ENCODE results near the gene PTAFR.

GRCh38 chr1:28115267-28115666, 61.2 kb downstream of the PTAFR start:
- TF ChIP-seq CTCF (IDR thresholded peaks at IDR 0.05) = no peak
- TF ChIP-seq EZH2 (IDR thresholded peaks at IDR 0.05; ENCODE audit: borderline replicate concordance, insufficient read depth, low read depth, low read length, poor library complexity, severe bottlenecking) = no peak

Data from B cell (primary cell).